ENCODE results near the gene VOPP1. TPM values are rescaled to one million over a fixed set of nuclear protein-coding genes. Genes with fewer than 3 reads are reported as not detected.

Gene VOPP1
- total and polyA plus RNA-seq, 2 donors (not counting 3 experiments of a cell fraction or from before 2014, with no cell fraction given): 85.6 to 154 TPM

DNA sequence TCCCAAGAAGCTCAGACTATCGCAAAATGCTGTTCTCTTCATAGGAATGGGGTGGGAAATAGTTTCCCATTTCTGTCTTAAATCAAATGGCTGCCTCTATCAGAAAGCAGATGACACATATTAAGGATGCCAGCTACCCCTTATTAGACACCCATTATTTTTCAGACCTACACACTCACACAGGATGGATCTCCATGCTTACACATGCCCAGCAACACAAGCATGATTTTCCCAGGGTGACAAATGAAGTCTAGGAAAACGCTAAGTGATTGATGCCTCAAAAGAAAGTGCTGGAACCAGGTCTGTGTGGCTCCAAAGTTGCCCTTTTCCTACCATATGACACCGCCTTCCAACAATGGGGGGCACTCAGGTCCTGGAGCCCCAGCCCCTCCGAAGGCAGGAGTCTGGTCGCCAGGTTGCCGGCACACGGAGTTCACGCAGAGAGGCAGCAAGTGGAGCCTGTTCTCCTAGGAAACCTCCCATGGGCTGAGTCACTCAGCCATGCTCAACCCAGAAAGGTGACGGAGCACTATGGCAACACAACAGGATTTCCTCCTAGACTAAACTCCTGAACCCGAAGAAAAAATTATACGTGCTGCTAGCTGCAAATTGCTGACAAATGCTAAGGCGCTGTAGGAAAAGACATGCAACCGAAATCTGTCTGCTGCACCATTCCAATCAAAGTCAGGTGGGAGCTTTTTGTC is 19.8 kb downstream of the VOPP1 start:
- H3K27me3 ChIP-seq (ENCODE audit: control insufficient read depth in 2 of 2, insufficient read depth in 2 of 2, low read length in 2 of 2): no peaks in the 10 kb centered on the region
- TF ChIP-seq JUN (IDR thresholded peaks at IDR 0.05; ENCODE audit: borderline replicate concordance, insufficient read depth, insufficient read length, low read depth) (peak; percentile 67), EZH2 (IDR thresholded peaks at IDR 0.05; ENCODE audit: borderline replicate concordance, low read depth, low read length, severe bottlenecking) (no peak), POLR2A (IDR thresholded peaks at IDR 0.05; ENCODE audit: low read depth, low read length) (no peak), MYC (IDR thresholded peaks at IDR 0.05; ENCODE audit: low read depth, low read length) (no peak), GATA2 (IDR thresholded peaks at IDR 0.05; ENCODE audit: insufficient read depth, insufficient read length, low read depth, low read length) (no peak), POLR2AphosphoS5 (IDR thresholded peaks at IDR 0.05; ENCODE audit: insufficient read depth, low read depth, low read length) (no peak), FOS (IDR thresholded peaks at IDR 0.05; ENCODE audit: borderline replicate concordance, insufficient read depth, low read length) (peak; percentile 82)
- TF ChIP-seq, protein P1, sequence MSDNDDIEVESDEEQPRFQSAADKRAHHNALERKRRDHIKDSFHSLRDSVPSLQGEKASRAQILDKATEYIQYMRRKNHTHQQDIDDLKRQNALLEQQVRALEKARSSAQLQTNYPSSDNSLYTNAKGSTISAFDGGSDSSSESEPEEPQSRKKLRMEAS (IDR thresholded peaks at IDR 0.05; ENCODE audit: insufficient read depth, insufficient read length): no peak
- TF ChIP-seq, protein P2, sequence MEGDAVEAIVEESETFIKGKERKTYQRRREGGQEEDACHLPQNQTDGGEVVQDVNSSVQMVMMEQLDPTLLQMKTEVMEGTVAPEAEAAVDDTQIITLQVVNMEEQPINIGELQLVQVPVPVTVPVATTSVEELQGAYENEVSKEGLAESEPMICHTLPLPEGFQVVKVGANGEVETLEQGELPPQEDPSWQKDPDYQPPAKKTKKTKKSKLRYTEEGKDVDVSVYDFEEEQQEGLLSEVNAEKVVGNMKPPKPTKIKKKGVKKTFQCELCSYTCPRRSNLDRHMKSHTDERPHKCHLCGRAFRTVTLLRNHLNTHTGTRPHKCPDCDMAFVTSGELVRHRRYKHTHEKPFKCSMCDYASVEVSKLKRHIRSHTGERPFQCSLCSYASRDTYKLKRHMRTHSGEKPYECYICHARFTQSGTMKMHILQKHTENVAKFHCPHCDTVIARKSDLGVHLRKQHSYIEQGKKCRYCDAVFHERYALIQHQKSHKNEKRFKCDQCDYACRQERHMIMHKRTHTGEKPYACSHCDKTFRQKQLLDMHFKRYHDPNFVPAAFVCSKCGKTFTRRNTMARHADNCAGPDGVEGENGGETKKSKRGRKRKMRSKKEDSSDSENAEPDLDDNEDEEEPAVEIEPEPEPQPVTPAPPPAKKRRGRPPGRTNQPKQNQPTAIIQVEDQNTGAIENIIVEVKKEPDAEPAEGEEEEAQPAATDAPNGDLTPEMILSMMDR (IDR thresholded peaks at IDR 0.05; ENCODE audit: extremely low read depth in 1 of 2, insufficient read depth in 1 of 2, low read depth in 1 of 2, low read length in 2 of 2): no peak
- ChIA-PET CTCF (interaction anchor here (0.7 to 2.7 kb wide), 9 partner anchors 8 to 21 kb away, joined by 3 to 10 read pairs (median 5); no protein-coding TSS in a partner anchor), POLR2A (interaction anchor here (1.4 kb wide), 1 partner anchor 19 kb away, joined by 4 read pairs; the partner anchor contains the start of gene VOPP1)
- no peak overlapping the region for H2AFZ ChIP-seq (ENCODE audit: low read depth, low read length)
- peaks cover 49% of the 10 kb centered on the region for H3K4me1 ChIP-seq (ENCODE audit: control insufficient read depth, extremely low read depth, insufficient read depth, low read length)
- H3K9me1 ChIP-seq (replicated peaks; ENCODE audit: control insufficient read depth, extremely low read depth, insufficient read depth, low read length): no peaks in the 10 kb centered on the region
- H3K9me3 ChIP-seq (replicated peaks; ENCODE audit: control insufficient read depth, insufficient read depth, low read length): no peaks in the 10 kb centered on the region
- BruUV-seq (replicated peaks): TSS peak; percentile 33
- peaks cover 12% of the 10 kb centered on the region for H4K20me1 ChIP-seq (replicated peaks; ENCODE audit: control insufficient read depth, extremely low read depth, insufficient read depth, low read length)
- peak overlapping the region in 2 of 3 experiments; percentile 22 to 43 for H3K4me3 ChIP-seq (replicated peaks in 1 of 3; ENCODE audit: insufficient read depth in 1 of 3, low read depth in 1 of 3, low read length in 3 of 3)
- FAIRE-seq: peak; percentile 100
- DNase-seq (ENCODE audit: low read depth, low spot score): peak; percentile 96
- H3K36me3 ChIP-seq (ENCODE audit: control insufficient read depth in 2 of 2, extremely low read depth in 1 of 2, insufficient read depth in 2 of 2, low read length in 2 of 2): peaks cover 4 to 7% of the 10 kb centered on the region in 2 experiments
- intact Hi-C loops (cut with micrococcal nuclease): loop anchor here (1.0 to 5.0 kb wide), 3 partner anchors 19 to 185 kb away; partner anchors contain the start of gene LANCL2
- H3K79me2 ChIP-seq (ENCODE audit: control insufficient read depth, insufficient read depth, low read length): peaks cover 94% of the 10 kb centered on the region
- peak overlapping the region; percentile 61 for H3K9ac ChIP-seq (replicated peaks; ENCODE audit: extremely low read depth, insufficient read depth, low read length)
- dilution Hi-C loops (cut with MboI; ENCODE audit: extremely low pct_ligation_motif_present, low sequenced_read_pairs): no loop called here
- peak overlapping the region; percentile 89 for H3K4me2 ChIP-seq (ENCODE audit: insufficient read depth, low read length)
- H3K27ac ChIP-seq (ENCODE audit: insufficient read depth, low read depth, low read length): peak overlapping the region; percentile 82
